ENCODE results near the gene VRK1.

GRCh38 chr14:96925422-96925821, 128.2 kb downstream of the VRK1 start:
- no peak for TF ChIP-seq CTCF (IDR thresholded peaks at IDR 0.05)
- no peak for TF ChIP-seq POLR2A (IDR thresholded peaks at IDR 0.05)
- TF ChIP-seq POLR2AphosphoS5 (IDR thresholded peaks at IDR 0.05) = no peak
